ENCODE results near the gene SCN10A. TPM values are rescaled to one million over a fixed set of nuclear protein-coding genes. Genes with fewer than 3 reads are reported as not detected.

Gene SCN10A
- total RNA-seq, 1 donor from 2014 or later: not detected

DNA sequence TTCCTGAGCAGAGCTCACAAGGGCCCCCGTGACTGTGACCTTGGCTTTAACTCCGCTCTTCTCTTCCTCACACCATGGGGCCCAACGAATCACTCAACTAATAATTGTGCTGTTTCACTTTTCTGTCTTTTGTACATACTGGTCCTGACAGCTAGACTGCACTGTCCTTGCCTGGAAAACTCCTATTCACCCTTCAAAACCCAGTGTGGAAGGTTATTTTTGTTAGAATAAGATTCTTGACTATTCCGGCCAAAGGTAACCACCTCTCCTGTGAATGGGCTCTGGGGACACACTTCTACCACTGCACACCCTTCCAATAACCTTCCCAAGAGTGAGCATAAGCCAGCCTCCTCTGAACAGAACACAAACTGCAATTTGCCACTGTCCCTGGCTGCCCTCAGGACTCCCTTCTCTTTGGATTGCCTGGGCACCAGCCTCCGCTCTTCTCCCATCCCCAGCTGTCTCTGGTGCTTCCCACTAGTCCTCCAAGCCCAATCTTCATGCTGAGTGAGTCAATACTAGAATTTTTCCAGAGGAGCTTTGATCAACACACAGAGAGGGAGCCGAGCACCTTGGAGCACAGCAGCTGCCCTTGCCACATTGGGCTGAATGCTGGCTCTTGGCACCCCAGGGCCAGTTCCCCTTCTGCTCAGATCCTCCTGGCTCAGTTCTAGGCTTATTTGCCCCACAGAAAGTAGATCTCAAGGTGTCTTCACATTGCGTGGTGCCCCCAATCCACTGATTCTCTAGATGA is 168.6 kb downstream of the SCN10A start:
- H3K27me3 Mint-ChIP-seq (ENCODE audit: unreplicated experiment): peaks cover 18% of the 10 kb centered on the region
- H3K36me3 Mint-ChIP-seq (ENCODE audit: unreplicated experiment): no peaks in the 10 kb centered on the region
- TF ChIP-seq, protein P1, sequence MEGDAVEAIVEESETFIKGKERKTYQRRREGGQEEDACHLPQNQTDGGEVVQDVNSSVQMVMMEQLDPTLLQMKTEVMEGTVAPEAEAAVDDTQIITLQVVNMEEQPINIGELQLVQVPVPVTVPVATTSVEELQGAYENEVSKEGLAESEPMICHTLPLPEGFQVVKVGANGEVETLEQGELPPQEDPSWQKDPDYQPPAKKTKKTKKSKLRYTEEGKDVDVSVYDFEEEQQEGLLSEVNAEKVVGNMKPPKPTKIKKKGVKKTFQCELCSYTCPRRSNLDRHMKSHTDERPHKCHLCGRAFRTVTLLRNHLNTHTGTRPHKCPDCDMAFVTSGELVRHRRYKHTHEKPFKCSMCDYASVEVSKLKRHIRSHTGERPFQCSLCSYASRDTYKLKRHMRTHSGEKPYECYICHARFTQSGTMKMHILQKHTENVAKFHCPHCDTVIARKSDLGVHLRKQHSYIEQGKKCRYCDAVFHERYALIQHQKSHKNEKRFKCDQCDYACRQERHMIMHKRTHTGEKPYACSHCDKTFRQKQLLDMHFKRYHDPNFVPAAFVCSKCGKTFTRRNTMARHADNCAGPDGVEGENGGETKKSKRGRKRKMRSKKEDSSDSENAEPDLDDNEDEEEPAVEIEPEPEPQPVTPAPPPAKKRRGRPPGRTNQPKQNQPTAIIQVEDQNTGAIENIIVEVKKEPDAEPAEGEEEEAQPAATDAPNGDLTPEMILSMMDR (IDR thresholded peaks at IDR 0.05): no peak
- DNase-seq (ENCODE audit: extremely low spot score, unreplicated experiment): peak; percentile 63
- H3K27ac Mint-ChIP-seq (ENCODE audit: unreplicated experiment): no peak overlapping the region
- no peaks in the 10 kb centered on the region for H3K9me3 Mint-ChIP-seq (ENCODE audit: unreplicated experiment)
- H3K4me1 Mint-ChIP-seq (ENCODE audit: unreplicated experiment): peaks cover 2% of the 10 kb centered on the region
- H3K4me3 Mint-ChIP-seq (ENCODE audit: unreplicated experiment): no peak overlapping the region

Other genes starting within 250 kb of the SCN10A start
- not detected in 2 replicates for gene SCN5A, start 166.5 kb downstream of the SCN10A start, total RNA-seq
- gene SCN11A, start 235.7 kb upstream of the SCN10A start, total RNA-seq: 0.08 and 0.18 TPM in 2 replicates
- 44.5 and 45.4 TPM in 2 replicates for gene WDR48, start 235.8 kb upstream of the SCN10A start, total RNA-seq